Activated CD8-positive, alpha-beta memory T cell treated with anti-CD3 and anti-CD28 coated beads, Interleukin-2, amount 10 ng/mL, durations not matched to agents 7 days and 5 days (primary cell): ENCODE results near the gene DRAM1. TPM values are rescaled to one million over a fixed set of nuclear protein-coding genes. Genes with fewer than 3 reads are reported as not detected.

Experiments
- ATAC-seq: fragments of 150-1000 bp; cut with Tn5 transposase; one replicate; pipeline ENCODE4 v1.10.0; 2021; ENCODE audit warnings: moderate library complexity
- CTCF ChIA-PET: fragments of 350-600 bp; sonication (Branson Sonifier 250); formaldehyde crosslinking; loops from one replicate; lab custom pipeline; 2021; ENCODE audit warnings: antibody characterized with exemption; lab: Charles Lee
- DNase-seq: peaks from one replicate; pipeline ENCODE4 v3.0.0-alpha.2; 2020
- H3K27ac Mint-ChIP-seq: one replicate; pipeline ENCODE4 v1.8.0; 2021; ENCODE audit warnings: mild to moderate bottlenecking, mixed read lengths
- H3K27me3 Mint-ChIP-seq: one replicate; pipeline ENCODE4 v1.8.0; 2021; ENCODE audit warnings: mixed read lengths
- H3K36me3 Mint-ChIP-seq: one replicate; pipeline ENCODE4 v1.8.0; 2021; ENCODE audit warnings: mild to moderate bottlenecking, mixed read lengths
- H3K4me1 Mint-ChIP-seq: one replicate; pipeline ENCODE4 v1.8.0; 2021; ENCODE audit warnings: mixed read lengths
- H3K4me3 Mint-ChIP-seq: one replicate; pipeline ENCODE4 v1.8.0; 2021; ENCODE audit warnings: mild to moderate bottlenecking, moderate library complexity, mixed read lengths
- H3K9me3 Mint-ChIP-seq: one replicate; pipeline ENCODE4 v1.8.0; 2022; ENCODE audit warnings: low read depth, mixed read lengths
- total RNA-seq, 2 experiments: library from RNA; stranded (reverse); gene quantifications; one replicate each; pipeline ENCODE4 v1.2.3, GENCODE V29; 2021

DRAM1 gene
- total RNA-seq, 2 experiments from 2014 or later = 5.4 to 7.3 TPM

DNA sequence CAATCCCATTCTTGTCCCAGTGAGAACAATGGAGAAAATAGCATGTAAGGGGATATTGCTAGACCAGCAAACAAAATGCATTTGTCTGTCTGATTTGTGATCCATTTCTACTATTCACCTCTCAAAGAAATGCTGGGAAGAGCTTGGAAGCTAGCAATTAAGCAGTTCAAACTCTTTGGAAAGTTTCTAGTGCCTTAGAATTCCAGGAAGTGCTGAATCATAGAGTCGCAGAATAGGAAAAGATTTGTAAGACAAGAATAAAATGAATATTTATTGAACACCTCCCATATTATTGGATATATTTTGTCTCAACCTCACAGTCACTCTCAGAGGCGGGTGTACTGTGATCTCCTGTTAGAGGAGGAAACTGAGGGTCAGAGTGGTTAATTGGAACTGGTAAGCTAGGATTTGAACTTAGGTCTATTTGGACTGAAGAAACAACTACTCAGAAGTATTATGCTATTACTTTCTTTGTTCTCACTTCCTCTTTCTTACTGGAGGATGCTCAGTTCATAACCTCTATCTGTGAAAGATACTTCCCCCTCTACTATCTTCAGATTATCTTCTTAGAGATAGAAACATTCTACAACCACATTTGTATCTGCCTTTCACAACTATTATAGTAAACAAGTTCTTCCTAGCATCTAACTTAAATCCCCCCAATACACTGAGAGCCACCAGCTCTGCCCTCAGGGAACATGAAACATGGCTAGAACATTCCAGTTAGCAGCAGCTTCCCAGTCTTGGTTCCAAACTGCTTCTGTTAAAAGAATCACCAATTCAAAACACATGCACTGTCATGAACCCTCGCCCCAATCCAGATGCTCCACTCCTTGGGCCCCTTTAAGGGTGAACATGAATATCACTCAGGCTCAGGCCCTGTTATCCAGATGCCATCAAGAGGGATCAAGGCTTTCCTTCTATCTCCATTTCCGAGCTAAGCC lies 64.2 kb downstream of the DRAM1 start:
- Mint-ChIP-seq H3K27ac (no peak overlapping the region), H3K36me3 (no peaks in the 10 kb centered on the region), H3K27me3 (peaks cover 5% of the 10 kb centered on the region), H3K4me1 (peaks cover 19% of the 10 kb centered on the region), H3K9me3 (no peaks in the 10 kb centered on the region), H3K4me3 (no peak overlapping the region)
- CTCF ChIA-PET = interaction anchor here (0.6 to 2.2 kb wide), 7 partner anchors 9 to 869 kb away, joined by 3 to 6 read pairs (median 3); no protein-coding TSS in a partner anchor
- DNase-seq (no peak), ATAC-seq (no peak)

DNA sequence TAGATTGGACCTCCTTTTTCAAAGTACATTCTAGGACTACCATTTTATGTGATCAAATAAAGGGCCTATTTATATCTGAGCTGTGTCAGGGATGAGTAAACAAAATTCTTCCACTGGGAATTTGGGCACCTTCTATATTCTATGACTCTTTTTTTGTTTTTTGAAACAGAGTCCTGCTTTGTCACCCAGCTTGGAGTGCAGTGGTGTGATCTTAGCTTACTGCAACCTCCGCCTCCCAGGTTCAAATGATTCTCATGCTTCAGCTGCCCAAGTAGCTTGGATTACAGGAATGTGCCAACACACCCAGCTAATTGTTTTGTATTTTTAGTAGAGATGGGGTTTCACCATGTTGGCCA lies 64.8 kb downstream of the DRAM1 start:
- DNase-seq (no peak), ATAC-seq (no peak)
- Mint-ChIP-seq H3K4me1 (peaks cover 12% of the 10 kb centered on the region), H3K9me3 (no peaks in the 10 kb centered on the region), H3K27ac (no peak overlapping the region), H3K27me3 (peaks cover 5% of the 10 kb centered on the region), H3K4me3 (no peak overlapping the region), H3K36me3 (no peaks in the 10 kb centered on the region)
- CTCF ChIA-PET = interaction anchor here (0.7 to 1.4 kb wide), 4 partner anchors 17 to 631 kb away, joined by 3 read pairs; no protein-coding TSS in a partner anchor

DNA sequence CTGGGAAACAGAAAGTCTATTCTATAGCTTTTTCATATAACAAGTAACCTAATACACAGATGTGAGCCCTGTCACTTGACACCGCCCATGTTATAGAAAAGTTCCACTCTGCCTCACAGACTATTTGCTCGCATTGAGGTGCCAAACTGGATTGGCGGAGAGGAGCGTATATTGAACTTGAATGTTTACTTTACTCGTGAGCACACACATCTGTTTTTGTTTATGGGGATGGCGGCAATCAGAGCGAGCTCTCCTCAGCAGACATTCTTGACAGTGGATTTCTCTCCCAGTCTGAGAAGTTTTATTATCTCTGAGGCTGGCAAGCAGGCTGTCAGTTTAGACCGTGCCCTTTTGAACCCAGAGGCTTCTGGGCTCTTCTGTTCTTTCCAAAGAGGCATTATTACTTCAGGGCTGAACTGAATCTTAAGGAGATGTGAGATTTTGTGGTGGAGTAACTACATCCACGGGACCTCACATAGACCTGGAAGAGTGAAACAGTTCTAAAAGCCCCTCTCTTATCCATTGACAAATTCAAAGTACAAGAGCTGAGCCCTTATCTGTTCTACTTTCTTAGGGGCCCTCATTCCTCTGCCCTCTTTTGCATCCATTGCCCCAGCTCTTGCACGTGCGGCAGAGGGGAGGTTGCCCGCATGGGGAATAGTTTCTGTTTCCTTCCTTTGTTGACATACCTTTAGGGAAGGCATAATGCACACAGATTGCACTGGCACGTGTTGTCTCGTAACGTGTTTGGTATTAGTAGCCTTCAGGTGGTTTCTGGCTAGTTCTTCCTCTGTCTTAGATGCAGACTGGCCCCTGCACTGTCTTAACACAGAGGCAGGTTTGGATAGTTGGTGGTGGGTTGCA lies 68.2 kb downstream of the DRAM1 start:
- no peak for DNase-seq
- CTCF ChIA-PET = interaction anchor here (1.0 kb wide), 1 partner anchor 19 kb away, joined by 4 read pairs; no protein-coding TSS in a partner anchor
- H3K27ac Mint-ChIP-seq = no peak overlapping the region

GRCh38 chr12:101946233-101946611 lies 68.8 kb downstream of the DRAM1 start:
- peaks cover 19% of the 10 kb centered on the region for H3K4me1 Mint-ChIP-seq
- H3K36me3 Mint-ChIP-seq = peaks cover 2% of the 10 kb centered on the region
- CTCF ChIA-PET = no interaction called here
- no peak overlapping the region for H3K27ac Mint-ChIP-seq
- no peaks in the 10 kb centered on the region for H3K9me3 Mint-ChIP-seq
- H3K4me3 Mint-ChIP-seq = no peak overlapping the region
- peak; percentile 39 for ATAC-seq
- DNase-seq = no peak
- peaks cover 3% of the 10 kb centered on the region for H3K27me3 Mint-ChIP-seq

More for the DNA sequence above, 68.2 kb downstream of the DRAM1 start:
- H3K4me1 Mint-ChIP-seq = peaks cover 14% of the 10 kb centered on the region
- H3K4me3 Mint-ChIP-seq = no peak overlapping the region
- no peaks in the 10 kb centered on the region for H3K9me3 Mint-ChIP-seq
- ATAC-seq = no peak
- H3K36me3 Mint-ChIP-seq = peaks cover 2% of the 10 kb centered on the region
- H3K27me3 Mint-ChIP-seq = peaks cover 3% of the 10 kb centered on the region

GRCh38 chr12:101947316-101947715 lies 69.9 kb downstream of the DRAM1 start:
- H3K4me3 Mint-ChIP-seq = no peak overlapping the region
- peaks cover 2% of the 10 kb centered on the region for H3K36me3 Mint-ChIP-seq
- H3K4me1 Mint-ChIP-seq = peaks cover 20% of the 10 kb centered on the region
- CTCF ChIA-PET = no interaction called here
- DNase-seq (no peak), ATAC-seq (no peak)
- H3K27ac Mint-ChIP-seq = no peak overlapping the region
- H3K9me3 Mint-ChIP-seq = no peaks in the 10 kb centered on the region
- H3K27me3 Mint-ChIP-seq = no peaks in the 10 kb centered on the region

- Mint-ChIP-seq H3K4me1 (peaks cover 20% of the 10 kb centered on the region), H3K36me3 (peaks cover 2% of the 10 kb centered on the region), H3K27ac (no peak overlapping the region), H3K4me3 (no peak overlapping the region), H3K9me3 (no peaks in the 10 kb centered on the region), H3K27me3 (no peaks in the 10 kb centered on the region)
- ATAC-seq (no peak), DNase-seq (no peak)
- CTCF ChIA-PET = no interaction called here
Observed at GRCh38 chr12:101948365-101948764, 71.0 kb downstream of the DRAM1 start.

GRCh38 chr12:101951002-101951670 lies 73.8 kb downstream of the DRAM1 start:
- ATAC-seq (peak; percentile 60), DNase-seq (no peak)
- peak overlapping the region; percentile 61 for H3K27ac Mint-ChIP-seq
- no peaks in the 10 kb centered on the region for H3K27me3 Mint-ChIP-seq
- no peaks in the 10 kb centered on the region for H3K9me3 Mint-ChIP-seq
- peaks cover 2% of the 10 kb centered on the region for H3K36me3 Mint-ChIP-seq
- CTCF ChIA-PET = interaction anchor here (0.6 to 1.6 kb wide), 4 partner anchors 10 to 109 kb away, joined by 3 to 5 read pairs (median 4); no protein-coding TSS in a partner anchor
- peaks cover 20% of the 10 kb centered on the region for H3K4me1 Mint-ChIP-seq
- H3K4me3 Mint-ChIP-seq = no peak overlapping the region

DNA sequence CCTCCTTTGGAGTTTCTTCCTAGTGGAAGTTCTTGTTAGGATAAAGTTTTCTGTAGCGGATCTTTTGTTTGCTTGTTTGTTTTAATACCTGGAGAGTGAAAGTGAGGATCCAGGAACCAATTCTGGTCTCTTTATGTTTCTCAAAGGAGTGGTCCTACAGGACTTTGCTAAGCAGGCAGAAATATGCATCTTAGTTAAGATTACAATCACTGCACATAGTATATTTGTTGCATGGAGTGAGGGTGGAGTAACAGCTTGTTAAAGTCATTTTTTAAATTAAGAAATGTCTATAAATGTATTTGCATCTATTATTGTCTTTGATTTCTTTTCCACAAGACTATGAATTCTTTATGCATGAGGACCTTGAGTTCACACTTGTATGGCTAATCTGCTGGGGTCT lies 76.7 kb downstream of the DRAM1 start:
- H3K27me3 Mint-ChIP-seq = no peaks in the 10 kb centered on the region
- peaks cover 20% of the 10 kb centered on the region for H3K4me1 Mint-ChIP-seq
- no peak overlapping the region for H3K27ac Mint-ChIP-seq
- no peak for DNase-seq
- CTCF ChIA-PET = interaction anchor here (0.7 kb wide), 1 partner anchor 99 kb away, joined by 3 read pairs; no protein-coding TSS in a partner anchor
- H3K9me3 Mint-ChIP-seq = no peaks in the 10 kb centered on the region
- H3K4me3 Mint-ChIP-seq = no peak overlapping the region
- ATAC-seq = no peak
- peaks cover 5% of the 10 kb centered on the region for H3K36me3 Mint-ChIP-seq

GRCh38 chr12:101954676-101955075 lies 77.3 kb downstream of the DRAM1 start:
- DNase-seq = no peak
- no peak overlapping the region for H3K27ac Mint-ChIP-seq
- peaks cover 5% of the 10 kb centered on the region for H3K36me3 Mint-ChIP-seq
- no peak overlapping the region for H3K4me3 Mint-ChIP-seq
- H3K9me3 Mint-ChIP-seq = peaks cover under 1% of the 10 kb centered on the region
- CTCF ChIA-PET = no interaction called here
- H3K4me1 Mint-ChIP-seq = peaks cover 20% of the 10 kb centered on the region
- H3K27me3 Mint-ChIP-seq = no peaks in the 10 kb centered on the region
- no peak for ATAC-seq

DNA sequence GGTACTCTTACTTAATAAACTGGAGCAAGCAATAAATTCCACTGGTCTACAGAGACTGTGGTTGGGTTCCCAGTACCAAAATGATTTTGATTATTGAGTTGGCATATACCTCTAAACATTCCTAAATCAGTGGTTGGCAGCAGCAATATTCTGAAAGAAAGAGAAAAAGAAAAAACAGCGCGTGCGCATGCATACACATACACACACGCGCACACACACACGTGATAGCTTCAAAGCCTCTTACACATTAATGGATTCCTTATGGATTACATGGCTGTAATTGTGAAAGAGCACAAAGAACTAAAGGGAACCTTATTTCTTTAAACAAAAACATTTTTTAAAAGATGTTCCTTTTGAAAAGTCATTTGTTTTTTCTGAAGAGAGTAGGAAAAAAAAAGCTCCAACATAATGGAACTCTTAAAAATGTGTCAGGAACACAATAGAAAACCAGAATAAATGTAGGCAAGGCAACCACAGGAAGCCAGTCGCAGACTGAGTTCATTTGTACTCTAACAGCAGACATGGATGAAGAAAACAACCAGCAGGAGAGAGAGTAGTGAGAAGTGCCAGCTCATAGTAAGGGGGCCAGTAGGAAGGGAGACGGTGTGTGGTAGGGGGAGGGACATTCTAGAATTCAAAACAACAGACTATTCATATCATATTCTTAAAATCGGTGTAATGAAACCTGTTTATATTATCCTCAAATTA lies 80.0 kb downstream of the DRAM1 start:
- no peak for DNase-seq
- Mint-ChIP-seq H3K9me3 (peaks cover 2% of the 10 kb centered on the region), H3K27me3 (no peaks in the 10 kb centered on the region), H3K4me3 (no peak overlapping the region), H3K4me1 (no peaks in the 10 kb centered on the region), H3K27ac (no peak overlapping the region), H3K36me3 (peaks cover 5% of the 10 kb centered on the region)
- CTCF ChIA-PET = no interaction called here
- ATAC-seq = no peak

GRCh38 chr12:101959607-101960006 lies 82.2 kb downstream of the DRAM1 start:
- H3K4me1 Mint-ChIP-seq = no peaks in the 10 kb centered on the region
- no peak for DNase-seq
- peaks cover 2% of the 10 kb centered on the region for H3K9me3 Mint-ChIP-seq
- ATAC-seq = no peak
- no peaks in the 10 kb centered on the region for H3K27me3 Mint-ChIP-seq
- H3K4me3 Mint-ChIP-seq = no peak overlapping the region
- no peak overlapping the region for H3K27ac Mint-ChIP-seq
- CTCF ChIA-PET = interaction anchor here (1.0 kb wide), 1 partner anchor 17 kb away, joined by 3 read pairs; no protein-coding TSS in a partner anchor
- peaks cover 5% of the 10 kb centered on the region for H3K36me3 Mint-ChIP-seq

- H3K27ac Mint-ChIP-seq = no peak overlapping the region
- H3K4me3 Mint-ChIP-seq = no peak overlapping the region
- DNase-seq (no peak), ATAC-seq (no peak)
- peaks cover 5% of the 10 kb centered on the region for H3K36me3 Mint-ChIP-seq
- peaks cover 3% of the 10 kb centered on the region for H3K4me1 Mint-ChIP-seq
- H3K9me3 Mint-ChIP-seq = peaks cover 2% of the 10 kb centered on the region
- H3K27me3 Mint-ChIP-seq = no peaks in the 10 kb centered on the region
- CTCF ChIA-PET = interaction anchor here (0.6 kb wide), 1 partner anchor 126 kb away, joined by 3 read pairs; no protein-coding TSS in a partner anchor
Observed at GRCh38 chr12:101962486-101962885, 85.1 kb downstream of the DRAM1 start.
